ENCODE results near the gene KCTD15. TPM values are rescaled to one million over a fixed set of nuclear protein-coding genes. Genes with fewer than 3 reads are reported as not detected.

KCTD15 gene
- polyA plus RNA-seq, 3 donors, result 1.6 to 43.2 (median 2.1) TPM

DNA sequence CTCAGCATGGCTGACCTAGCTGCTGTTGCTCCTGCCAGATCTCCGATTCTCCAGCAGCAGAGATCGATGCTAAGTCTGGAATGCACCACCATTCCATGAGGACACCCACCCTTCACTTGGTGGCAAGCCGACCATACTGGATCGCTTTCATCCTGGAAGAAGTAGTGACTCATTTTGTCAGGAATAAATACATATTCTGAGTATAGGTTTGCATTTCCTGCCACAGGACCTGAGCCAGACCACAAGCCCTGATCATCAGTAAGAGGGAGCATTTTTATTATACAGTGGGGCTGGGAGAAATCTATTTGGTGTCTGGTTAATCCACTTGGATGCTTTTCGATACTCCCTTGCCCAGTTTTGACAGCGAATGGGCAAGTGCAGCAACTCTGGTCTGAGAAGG lies 10.9 kb upstream of the KCTD15 start:
- no peak overlapping the region for H3K27ac Mint-ChIP-seq
- Histone ChIP-seq H3K4me2 (replicated peaks; ENCODE audit: extremely low read depth, low read length, poor library complexity, severe bottlenecking) (no peak overlapping the region), H3K27me3 (ENCODE audit: control insufficient read depth in 2 of 2, insufficient read depth in 2 of 2, low read length in 2 of 2) (no peaks in the 10 kb centered on the region), H3K36me3 (replicated peaks in 1 of 2; ENCODE audit: control insufficient read depth in 1 of 2, insufficient read depth in 2 of 2, low read length in 2 of 2) (no peaks in the 10 kb centered on the region), H2AFZ (ENCODE audit: insufficient read depth, low read depth, low read length, poor library complexity, severe bottlenecking) (no peak overlapping the region), H3K4me3 (replicated peaks in 1 of 3; ENCODE audit: low read depth in 2 of 3, low read length in 3 of 3) (no peak overlapping the region), H4K20me1 (ENCODE audit: insufficient read depth, low read length) (no peaks in the 10 kb centered on the region), H3K9me3 (replicated peaks in 1 of 2; ENCODE audit: control insufficient read depth in 1 of 2, insufficient read depth in 1 of 2, low read length in 2 of 2) (no peaks in the 10 kb centered on the region), H3K79me2 (ENCODE audit: insufficient read depth, low read length) (no peaks in the 10 kb centered on the region), H3K9ac (ENCODE audit: insufficient read depth, low read length, poor library complexity, severe bottlenecking) (no peak overlapping the region), H3K4me1 (ENCODE audit: control insufficient read depth in 1 of 2, insufficient read depth in 2 of 2, low read length in 2 of 2) (no peaks in the 10 kb centered on the region), H3K27ac (ENCODE audit: low read depth in 1 of 2, low read length in 2 of 2) (no peak overlapping the region)
- H3K9me3 Mint-ChIP-seq, result peaks cover 0 to 3% (median 2%) of the 10 kb centered on the region in 7 donors
- 96% methylated on average over 4 of the region's 6 CpGs for WGBS (ENCODE audit: insufficient coverage)
- no peak for DNase-seq
- no peaks in the 10 kb centered on the region for H3K4me1 Mint-ChIP-seq
- no peak for TF ChIP-seq CTCF (IDR thresholded peaks at IDR 0.05)
- intact Hi-C loops (cut with micrococcal nuclease), result no loop called here
- H3K27me3 Mint-ChIP-seq (ENCODE audit: low read depth in 3 of 3), result peaks cover 8 to 26% (median 9%) of the 10 kb centered on the region in 3 donors
- H3K36me3 Mint-ChIP-seq, result no peaks in the 10 kb centered on the region
- no peak overlapping the region for H3K4me3 Mint-ChIP-seq

GRCh38 chr19:33788676-33789075 lies 8.0 kb upstream of the KCTD15 start:
- H3K4me1 Mint-ChIP-seq, result no peaks in the 10 kb centered on the region
- Histone ChIP-seq H3K9me3 (replicated peaks in 1 of 2; ENCODE audit: control insufficient read depth in 1 of 2, insufficient read depth in 1 of 2, low read length in 2 of 2) (no peaks in the 10 kb centered on the region), H3K4me2 (replicated peaks; ENCODE audit: extremely low read depth, low read length, poor library complexity, severe bottlenecking) (no peak overlapping the region), H3K36me3 (replicated peaks in 1 of 2; ENCODE audit: control insufficient read depth in 1 of 2, insufficient read depth in 2 of 2, low read length in 2 of 2) (no peaks in the 10 kb centered on the region), H3K27me3 (ENCODE audit: control insufficient read depth in 2 of 2, insufficient read depth in 2 of 2, low read length in 2 of 2) (no peaks in the 10 kb centered on the region), H2AFZ (ENCODE audit: insufficient read depth, low read depth, low read length, poor library complexity, severe bottlenecking) (no peak overlapping the region), H3K4me3 (replicated peaks in 1 of 3; ENCODE audit: low read depth in 2 of 3, low read length in 3 of 3) (no peak overlapping the region), H3K4me1 (ENCODE audit: control insufficient read depth in 1 of 2, insufficient read depth in 2 of 2, low read length in 2 of 2) (no peaks in the 10 kb centered on the region), H3K79me2 (ENCODE audit: insufficient read depth, low read length) (no peaks in the 10 kb centered on the region), H3K9ac (ENCODE audit: insufficient read depth, low read length, poor library complexity, severe bottlenecking) (no peak overlapping the region), H4K20me1 (ENCODE audit: insufficient read depth, low read length) (no peaks in the 10 kb centered on the region), H3K27ac (ENCODE audit: low read depth in 1 of 2, low read length in 2 of 2) (no peak overlapping the region)
- no peaks in the 10 kb centered on the region for H3K36me3 Mint-ChIP-seq
- peaks cover 12 to 26% (median 13%) of the 10 kb centered on the region in 3 donors for H3K27me3 Mint-ChIP-seq (ENCODE audit: low read depth in 3 of 3)
- 85% methylated on average over 4 of the region's 4 CpGs for WGBS (ENCODE audit: insufficient coverage)
- peaks cover 0 to 2% (median 0%) of the 10 kb centered on the region in 7 donors for H3K9me3 Mint-ChIP-seq
- intact Hi-C loops (cut with micrococcal nuclease), result no loop called here
- DNase-seq, result no peak
- no peak for TF ChIP-seq CTCF (IDR thresholded peaks at IDR 0.05)
- H3K4me3 Mint-ChIP-seq, result no peak overlapping the region
- H3K27ac Mint-ChIP-seq, result no peak overlapping the region
